Keratinocyte (primary cell): ENCODE measurements around the gene CYP11A1. TPM values are rescaled to one million over a fixed set of nuclear protein-coding genes. Genes with fewer than 3 reads are reported as not detected.

Source experiments
- DNase-seq: peaks from one replicate; pipeline ENCODE4 v3.0.0-alpha.2; 2011; ENCODE audit warnings: low read depth, missing footprints, low spot score
- FAIRE-seq: peaks from 2 replicates; lab custom pipeline; 2011; peaks lifted over from hg19 to GRCh38; lab: Jason Lieb, UNC
- H2AFZ ChIP-seq: 2 replicates; pipeline ENCODE4 v1.6.0; 2012; ENCODE audit warnings: low read length, control low read depth, inconsistent platforms; ENCODE audit not compliant: control insufficient read depth
- H3K27ac ChIP-seq: 2 replicates; pipeline ENCODE4 v1.5.1; 2011; ENCODE audit warnings: low read length; ENCODE audit not compliant: control insufficient read depth, insufficient read depth
- H3K27me3 ChIP-seq: 3 replicates; pipeline ENCODE4 v1.6.0; 2011; ENCODE audit warnings: low read length; ENCODE audit not compliant: control insufficient read depth, insufficient read depth; ENCODE audit errors: extremely low read depth
- H3K36me3 ChIP-seq, 2 experiments: 2 replicates in 1 of 2; 3 replicates in 1 of 2; pipeline ENCODE4 v1.5.1; 2011; ENCODE audit warnings: low read length in 2 of 2, mild to moderate bottlenecking in 1 of 2; ENCODE audit not compliant: control insufficient read depth in 2 of 2, insufficient read depth in 2 of 2; ENCODE audit errors: extremely low read depth in 1 of 2
- H3K4me1 ChIP-seq: 3 replicates; pipeline ENCODE4 v1.5.1; 2011; ENCODE audit warnings: low read length; ENCODE audit not compliant: control insufficient read depth, insufficient read depth; ENCODE audit errors: extremely low read depth
- H3K4me2 ChIP-seq: 3 replicates; pipeline ENCODE4 v1.6.0; 2011; ENCODE audit warnings: low read depth, low read length; ENCODE audit not compliant: control insufficient read depth, insufficient read depth; ENCODE audit errors: extremely low read depth
- H3K4me3 ChIP-seq, 3 experiments: fragments of 200-600 bp in 1 of 3; sonication (generic) in 1 of 3; 2 replicates in 2 of 3; 3 replicates in 1 of 3; pipeline ENCODE4 v1.5.1; 2011 to 2016; ENCODE audit warnings: low read length in 3 of 3, mild to moderate bottlenecking in 3 of 3, control low read depth in 2 of 3, inconsistent platforms in 1 of 3, low read depth in 1 of 3, mixed read lengths in 1 of 3, mixed run types in 1 of 3, moderate library complexity in 1 of 3; ENCODE audit not compliant: control insufficient read depth in 2 of 3, insufficient read depth in 2 of 3; ENCODE audit errors: extremely low read depth in 1 of 3
- H3K79me2 ChIP-seq: 2 replicates; pipeline ENCODE4 v1.6.0; 2012; ENCODE audit warnings: low read length; ENCODE audit not compliant: control insufficient read depth, insufficient read depth
- H3K9ac ChIP-seq: 3 replicates; pipeline ENCODE4 v1.6.0; 2011; ENCODE audit warnings: low read length; ENCODE audit not compliant: control insufficient read depth, insufficient read depth; ENCODE audit errors: extremely low read depth
- H3K9me1 ChIP-seq: 3 replicates; pipeline ENCODE4 v1.6.0; 2011; ENCODE audit warnings: low read length; ENCODE audit not compliant: control insufficient read depth, insufficient read depth; ENCODE audit errors: extremely low read depth
- H3K9me3 ChIP-seq: 2 replicates; pipeline ENCODE4 v1.5.1; 2012; ENCODE audit warnings: low read depth, low read length; ENCODE audit not compliant: control insufficient read depth
- H4K20me1 ChIP-seq: 3 replicates; pipeline ENCODE4 v1.6.0; 2011; ENCODE audit warnings: low read length; ENCODE audit not compliant: control insufficient read depth, insufficient read depth; ENCODE audit errors: extremely low read depth
- CTCF ChIP-seq, 3 experiments: IDR thresholded peaks in 1 of 3; conservative IDR thresholded peaks in 1 of 3; optimal IDR thresholded peaks in 1 of 3; 2 replicates in 2 of 3; 3 replicates in 1 of 3; pipeline versions ENCODE3 to v1.5.1; 2011; ENCODE audit warnings: low read length in 3 of 3, mild to moderate bottlenecking in 3 of 3, moderate library complexity in 2 of 3, control low read depth in 1 of 3, inconsistent platforms in 1 of 3; ENCODE audit not compliant: insufficient read depth in 2 of 3; ENCODE audit errors: extremely low read depth in 1 of 3
- EZH2 ChIP-seq: IDR thresholded peaks from one replicate; pipeline ENCODE4 v1.6.1; 2012; ENCODE audit warnings: inconsistent platforms, mild to moderate bottlenecking, low read length, moderate library complexity
- dilution Hi-C: fragments of 300-500 bp; cut with MboI; formaldehyde crosslinking; loops from one replicate; pipeline ENCODE4 v1.7.0; 2020; ENCODE audit warnings: low sequenced_read_pairs; ENCODE audit not compliant: extremely low pct_ligation_motif_present
- polyA plus RNA-seq, 5 experiments: library from polyadenylated mRNA; depleted of rRNA in 3 of 5; stranded (reverse) in 3 of 5; stranded (forward) in 1 of 5; unstranded in 1 of 5; fragments of >200 nt; gene quantifications; 1 replicate in 1 of 5; 2 replicates in 3 of 5; 3 replicates in 1 of 5; pipeline versions ENCODE4 v1.2.1 to v1.2.3, GENCODE V29; 2011 to 2012; ENCODE audit warnings: missing spikeins in 2 of 5, low read depth in 1 of 5, low replicate concordance in 1 of 5

CYP11A1 gene
- polyA plus RNA-seq, 1 donor (not counting 4 experiments of a cell fraction or from before 2014, with no cell fraction given): not detected

GRCh38 chr15:74345051-74345450, 22.4 kb downstream of the CYP11A1 start:
- Histone ChIP-seq H3K9me1 (no peaks in the 10 kb centered on the region), H3K4me1 (peaks cover 4% of the 10 kb centered on the region), H3K79me2 (no peaks in the 10 kb centered on the region), H3K36me3 (no peaks in the 10 kb centered on the region), H3K9ac (no peak overlapping the region), H2AFZ (no peak overlapping the region), H3K9me3 (no peaks in the 10 kb centered on the region), H3K4me3 (no peak overlapping the region), H3K27me3 (no peaks in the 10 kb centered on the region), H3K27ac (no peak overlapping the region), H4K20me1 (no peaks in the 10 kb centered on the region), H3K4me2 (no peak overlapping the region)
- dilution Hi-C loops: no loop called here
- DNase-seq: no peak
- FAIRE-seq: no peak
- TF ChIP-seq EZH2 (no peak), CTCF (optimal IDR thresholded peaks at IDR 0.05 in 1 of 3, IDR thresholded peaks at IDR 0.05 in 1 of 3, conservative IDR thresholded peaks at IDR 0.05 in 1 of 3; ENCODE audit: extremely low read depth in 1 of 3, insufficient read depth in 2 of 3, low read length in 3 of 3) (no peak)

GRCh38 chr15:74343797-74344127, 23.7 kb downstream of the CYP11A1 start:
- TF ChIP-seq CTCF (optimal IDR thresholded peaks at IDR 0.05 in 1 of 3, IDR thresholded peaks at IDR 0.05 in 1 of 3, conservative IDR thresholded peaks at IDR 0.05 in 1 of 3; ENCODE audit: extremely low read depth in 1 of 3, insufficient read depth in 2 of 3, low read length in 3 of 3): no peak
- no peak for TF ChIP-seq EZH2
- no peaks in the 10 kb centered on the region for H3K9me1 ChIP-seq
- no peak overlapping the region for H3K4me2 ChIP-seq
- H3K79me2 ChIP-seq: no peaks in the 10 kb centered on the region
- no peaks in the 10 kb centered on the region for H4K20me1 ChIP-seq
- H3K4me1 ChIP-seq: peaks cover 7% of the 10 kb centered on the region
- no peak overlapping the region for H3K4me3 ChIP-seq
- no peaks in the 10 kb centered on the region for H3K9me3 ChIP-seq
- H3K27me3 ChIP-seq: no peaks in the 10 kb centered on the region
- DNase-seq (no peak), FAIRE-seq (no peak)
- dilution Hi-C loops: no loop called here
- H2AFZ ChIP-seq: no peak overlapping the region
- no peak overlapping the region for H3K27ac ChIP-seq
- no peak overlapping the region for H3K9ac ChIP-seq
- no peaks in the 10 kb centered on the region for H3K36me3 ChIP-seq
